ENCODE data around the gene FAM209A. TPM values are rescaled to one million over a fixed set of nuclear protein-coding genes. Genes with fewer than 3 reads are reported as not detected.
"Not testable (repeated sequence)": the region's sequence is repeated elsewhere in the genome, so short reads cannot be mapped to it uniquely, and the experiment has no call there.

Gene FAM209A
- total RNA-seq, 3 donors from 2014 or later: 0.96 TPM; not detected in 2

GRCh38 chr20:56558968-56559367 is 34.4 kb downstream of the FAM209A start:
- Histone ChIP-seq H3K4me3 (no peak overlapping the region), H3K27me3 (no peaks in the 10 kb centered on the region), H3K36me3 (no peaks in the 10 kb centered on the region), H3K27ac (no peak overlapping the region), H3K4me1 (no peaks in the 10 kb centered on the region), H3K9me3 (no peaks in the 10 kb centered on the region)
- TF ChIP-seq POLR2AphosphoS5 (IDR thresholded peaks at IDR 0.05) (no peak), POLR2A (IDR thresholded peaks at IDR 0.05) (no peak), CTCF (IDR thresholded peaks at IDR 0.05) (no peak)
- DNase-seq (ENCODE audit: low spot score in 2 of 2): no peak
- intact Hi-C loops (cut with DNase I; ENCODE audit: low total_unique reads): no loop called here

GRCh38 chr20:56564526-56564925 is 40.0 kb downstream of the FAM209A start:
- intact Hi-C loops (cut with DNase I; ENCODE audit: low total_unique reads); H3K9me3 ChIP-seq; H3K27ac ChIP-seq; H3K4me1 ChIP-seq; DNase-seq (ENCODE audit: low spot score in 2 of 2); H3K27me3 ChIP-seq; H3K4me3 ChIP-seq; H3K36me3 ChIP-seq: not testable (repeated sequence)

- H3K9me3 ChIP-seq: no peaks in the 10 kb centered on the region
- no peak overlapping the region for H3K27ac ChIP-seq
- H3K4me3 ChIP-seq: no peak overlapping the region
- H3K4me1 ChIP-seq: no peaks in the 10 kb centered on the region
- DNase-seq (ENCODE audit: low spot score in 2 of 2): no peak
- intact Hi-C loops (cut with DNase I; ENCODE audit: low total_unique reads): no loop called here
- no peaks in the 10 kb centered on the region for H3K27me3 ChIP-seq
- no peaks in the 10 kb centered on the region for H3K36me3 ChIP-seq
- TF ChIP-seq POLR2AphosphoS5 (IDR thresholded peaks at IDR 0.05) (no peak), CTCF (IDR thresholded peaks at IDR 0.05) (no peak), POLR2A (IDR thresholded peaks at IDR 0.05) (no peak)
Measured at GRCh38 chr20:56565511-56565910, 41.0 kb downstream of the FAM209A start.

GRCh38 chr20:56566621-56567020 is 42.1 kb downstream of the FAM209A start:
- Histone ChIP-seq H3K4me3 (no peak overlapping the region), H3K36me3 (no peaks in the 10 kb centered on the region), H3K4me1 (no peaks in the 10 kb centered on the region), H3K9me3 (no peaks in the 10 kb centered on the region), H3K27ac (no peak overlapping the region), H3K27me3 (no peaks in the 10 kb centered on the region)
- no peak for DNase-seq (ENCODE audit: low spot score in 2 of 2)
- intact Hi-C loops (cut with DNase I; ENCODE audit: low total_unique reads): no loop called here
- no peak for TF ChIP-seq POLR2AphosphoS5 (IDR thresholded peaks at IDR 0.05)

GRCh38 chr20:56570832-56571231 is 46.3 kb downstream of the FAM209A start:
- H3K27me3 ChIP-seq: no peaks in the 10 kb centered on the region
- intact Hi-C loops (cut with DNase I; ENCODE audit: low total_unique reads): no loop called here
- no peak overlapping the region for H3K4me3 ChIP-seq
- no peaks in the 10 kb centered on the region for H3K4me1 ChIP-seq
- H3K9me3 ChIP-seq: no peaks in the 10 kb centered on the region
- no peak for DNase-seq (ENCODE audit: low spot score in 2 of 2)
- TF ChIP-seq CTCF (IDR thresholded peaks at IDR 0.05) (no peak), POLR2AphosphoS5 (IDR thresholded peaks at IDR 0.05) (no peak)
- no peaks in the 10 kb centered on the region for H3K36me3 ChIP-seq
- H3K27ac ChIP-seq: no peak overlapping the region

GRCh38 chr20:56572172-56572571 is 47.6 kb downstream of the FAM209A start:
- H3K27me3 ChIP-seq: no peaks in the 10 kb centered on the region
- TF ChIP-seq POLR2AphosphoS5 (IDR thresholded peaks at IDR 0.05): no peak
- TF ChIP-seq POLR2A (IDR thresholded peaks at IDR 0.05): no peak
- TF ChIP-seq CTCF (IDR thresholded peaks at IDR 0.05): no peak
- H3K27ac ChIP-seq: no peak overlapping the region
- intact Hi-C loops (cut with DNase I; ENCODE audit: low total_unique reads): no loop called here
- H3K4me1 ChIP-seq: no peaks in the 10 kb centered on the region
- H3K36me3 ChIP-seq: no peaks in the 10 kb centered on the region
- no peaks in the 10 kb centered on the region for H3K9me3 ChIP-seq
- no peak overlapping the region for H3K4me3 ChIP-seq
- DNase-seq (ENCODE audit: low spot score in 2 of 2): no peak

Data from breast epithelium (tissue), 4 donors.